ENCODE data around the gene CDH1.
"Not testable (repeated sequence)": the region's sequence is repeated elsewhere in the genome, so short reads cannot be mapped to it uniquely, and the experiment has no call there.

Gene CDH1

GRCh38 chr16:68790944-68791343 lies 53.9 kb downstream of the CDH1 start:
- DNase-seq (ENCODE audit: low read depth), result no peak

DNA sequence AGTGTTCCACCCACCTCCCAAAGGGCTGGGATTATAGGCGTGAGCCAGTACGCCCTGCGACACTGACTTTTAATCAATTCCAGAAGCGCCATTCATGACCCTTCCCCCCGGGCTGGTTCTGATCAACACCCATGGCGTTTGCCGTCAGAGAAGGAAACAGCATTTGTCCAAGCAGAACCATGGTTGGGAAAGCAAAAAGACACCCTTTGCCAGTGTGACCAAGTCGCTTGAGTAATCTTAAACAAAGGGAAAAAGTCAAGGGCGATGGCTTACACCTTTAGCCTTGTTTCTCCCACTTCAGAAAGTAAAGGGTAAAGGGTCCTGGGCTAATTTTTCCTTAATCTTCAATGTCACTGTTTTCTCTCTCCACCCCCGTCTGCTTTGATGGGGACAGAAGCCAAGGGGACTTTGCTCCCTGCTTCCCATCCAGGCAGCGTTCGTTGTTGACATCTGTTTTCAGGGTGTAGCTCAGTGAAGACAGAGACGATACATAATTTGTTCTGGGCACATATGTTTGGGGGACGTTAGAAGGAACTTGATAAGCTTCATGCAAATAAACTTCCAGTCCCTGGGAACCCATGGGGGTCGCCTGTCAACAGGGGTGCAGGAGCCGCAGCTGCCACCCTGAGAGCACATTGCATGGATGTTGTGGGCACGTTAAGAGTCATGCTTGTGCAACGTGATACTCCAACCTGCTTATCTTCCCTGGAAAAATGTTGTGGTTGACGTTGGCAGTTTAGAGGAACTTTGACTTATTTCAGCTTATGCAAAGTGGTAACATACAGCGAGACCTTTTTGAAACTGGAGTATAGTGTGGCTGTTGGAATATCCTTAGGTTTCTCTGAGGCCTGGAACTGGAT lies 55.6 kb downstream of the CDH1 start:
- no peak for DNase-seq (ENCODE audit: low read depth)

- no peak for DNase-seq (ENCODE audit: low read depth)
Measured at GRCh38 chr16:68793401-68793857, 56.3 kb downstream of the CDH1 start.

- no peak for DNase-seq (ENCODE audit: low read depth)
Measured at GRCh38 chr16:68798398-68798797, 61.3 kb downstream of the CDH1 start.

DNA sequence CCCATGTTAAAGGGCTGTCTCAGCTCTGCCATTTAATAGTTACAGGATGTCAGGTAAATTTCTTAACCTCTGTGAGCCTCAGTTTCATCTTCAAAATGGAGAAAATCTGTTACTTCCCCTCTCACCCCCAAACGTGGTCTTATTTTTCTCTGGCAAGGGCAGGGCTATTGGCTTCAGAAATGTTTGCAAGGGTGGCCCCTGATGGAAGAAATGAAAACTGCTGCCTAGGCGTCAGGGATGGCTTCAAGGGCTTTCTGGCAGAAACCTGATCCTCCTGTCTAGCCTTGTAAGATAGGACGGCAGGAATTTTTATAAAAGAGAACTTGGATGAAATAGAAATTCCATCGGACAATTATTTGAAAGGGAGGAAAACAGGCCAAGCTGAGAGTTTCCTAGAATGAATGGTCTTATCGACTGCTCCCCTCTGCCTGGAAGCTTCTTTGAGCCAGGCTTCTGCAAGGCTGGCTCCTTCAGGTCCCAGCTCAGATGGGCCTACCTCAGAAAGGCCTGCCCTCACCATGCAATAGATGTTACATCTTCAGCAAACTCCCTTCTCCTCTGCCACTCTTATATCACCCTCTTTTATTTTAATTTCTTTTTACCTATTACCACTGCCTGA lies 63.3 kb downstream of the CDH1 start:
- peak; percentile 35 for DNase-seq (ENCODE audit: low read depth)

- no peak for DNase-seq (ENCODE audit: low read depth)
Measured at GRCh38 chr16:68802190-68802589, 65.1 kb downstream of the CDH1 start.

- no peak for DNase-seq (ENCODE audit: low read depth)
Measured at GRCh38 chr16:68806422-68806821, 69.3 kb downstream of the CDH1 start.

GRCh38 chr16:68806981-68807380 lies 69.9 kb downstream of the CDH1 start:
- DNase-seq (ENCODE audit: low read depth), result no peak

DNA sequence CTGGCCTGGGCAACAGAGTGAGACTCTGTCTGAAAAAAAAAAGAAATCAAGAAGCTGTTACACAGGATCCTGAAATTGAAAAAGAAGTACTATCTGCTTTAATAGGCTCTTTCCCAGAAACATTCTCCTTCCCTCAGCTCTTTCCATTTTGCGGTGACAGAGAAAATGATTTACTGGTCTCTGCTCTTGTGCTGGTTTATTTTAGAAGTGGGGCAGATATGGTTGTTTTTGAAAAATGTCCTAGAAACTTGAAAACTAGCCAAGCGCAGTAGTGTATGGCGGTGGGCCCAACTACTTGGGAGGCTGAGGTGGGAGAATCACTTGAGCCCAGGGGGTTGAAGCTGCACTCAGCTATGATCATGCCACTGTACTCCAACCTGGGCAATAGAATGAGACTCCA lies 77.4 kb downstream of the CDH1 start:
- no peak for DNase-seq (ENCODE audit: low read depth)

GRCh38 chr16:68823401-68824135 lies 86.5 kb downstream of the CDH1 start:
- no peak for DNase-seq (ENCODE audit: low read depth)

DNA sequence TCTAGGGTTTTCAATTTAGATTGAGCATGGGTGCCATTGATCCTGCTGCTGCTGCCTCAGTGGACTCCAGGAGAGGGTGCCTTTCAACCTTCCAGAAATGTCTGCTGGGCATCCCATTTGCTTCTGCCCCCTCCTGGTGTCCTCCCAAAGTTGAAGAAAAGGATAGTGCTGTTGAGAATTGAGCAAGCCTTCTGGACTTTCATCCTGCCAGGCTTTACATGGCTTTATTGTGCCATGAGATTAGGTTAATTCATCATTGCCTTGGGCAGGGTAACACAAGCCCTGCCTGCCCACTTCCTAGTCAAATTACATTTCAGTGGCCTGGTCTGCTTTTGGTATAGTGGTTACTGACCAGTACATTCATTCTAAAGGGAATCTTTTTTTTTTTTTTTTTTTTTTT lies 88.3 kb downstream of the CDH1 start:
- no peak for DNase-seq (ENCODE audit: low read depth)

- no peak for DNase-seq (ENCODE audit: low read depth)
Measured at GRCh38 chr16:68826652-68827051, 89.6 kb downstream of the CDH1 start.

DNA sequence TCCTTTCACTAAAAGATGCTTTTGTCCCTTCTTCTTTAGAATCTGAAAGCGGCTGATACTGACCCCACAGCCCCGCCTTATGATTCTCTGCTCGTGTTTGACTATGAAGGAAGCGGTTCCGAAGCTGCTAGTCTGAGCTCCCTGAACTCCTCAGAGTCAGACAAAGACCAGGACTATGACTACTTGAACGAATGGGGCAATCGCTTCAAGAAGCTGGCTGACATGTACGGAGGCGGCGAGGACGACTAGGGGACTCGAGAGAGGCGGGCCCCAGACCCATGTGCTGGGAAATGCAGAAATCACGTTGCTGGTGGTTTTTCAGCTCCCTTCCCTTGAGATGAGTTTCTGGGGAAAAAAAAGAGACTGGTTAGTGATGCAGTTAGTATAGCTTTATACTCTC lies 96.2 kb downstream of the CDH1 start:
- no peak for DNase-seq (ENCODE audit: low read depth)

GRCh38 chr16:68834550-68834949 lies 97.5 kb downstream of the CDH1 start:
- no peak for DNase-seq (ENCODE audit: low read depth)

DNA sequence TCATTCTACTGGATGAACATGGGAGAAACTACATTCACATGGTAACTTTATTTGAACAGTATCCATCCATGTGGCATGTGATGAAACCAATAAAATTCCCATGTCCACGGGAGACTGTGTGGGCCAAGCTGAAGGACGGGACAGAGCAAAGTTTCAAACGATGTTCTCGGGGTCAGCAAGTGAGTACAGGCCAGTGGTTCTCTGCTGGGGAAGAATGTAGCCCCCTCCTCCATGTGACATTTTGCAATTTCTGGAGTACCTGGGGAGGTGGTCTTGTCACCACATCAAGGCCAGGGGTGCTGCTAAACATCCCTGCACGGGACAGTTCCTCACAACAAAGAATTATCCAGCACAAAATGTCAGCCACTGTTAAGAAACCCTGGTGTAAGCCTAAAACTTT lies 98.9 kb downstream of the CDH1 start:
- DNase-seq (ENCODE audit: low read depth), result no peak

GRCh38 chr16:68839831-68840230 lies 102.7 kb downstream of the CDH1 start:
- no peak for DNase-seq (ENCODE audit: low read depth)

GRCh38 chr16:68842964-68843481 lies 105.9 kb downstream of the CDH1 start:
- not testable (repeated sequence) for DNase-seq (ENCODE audit: low read depth)

DNA sequence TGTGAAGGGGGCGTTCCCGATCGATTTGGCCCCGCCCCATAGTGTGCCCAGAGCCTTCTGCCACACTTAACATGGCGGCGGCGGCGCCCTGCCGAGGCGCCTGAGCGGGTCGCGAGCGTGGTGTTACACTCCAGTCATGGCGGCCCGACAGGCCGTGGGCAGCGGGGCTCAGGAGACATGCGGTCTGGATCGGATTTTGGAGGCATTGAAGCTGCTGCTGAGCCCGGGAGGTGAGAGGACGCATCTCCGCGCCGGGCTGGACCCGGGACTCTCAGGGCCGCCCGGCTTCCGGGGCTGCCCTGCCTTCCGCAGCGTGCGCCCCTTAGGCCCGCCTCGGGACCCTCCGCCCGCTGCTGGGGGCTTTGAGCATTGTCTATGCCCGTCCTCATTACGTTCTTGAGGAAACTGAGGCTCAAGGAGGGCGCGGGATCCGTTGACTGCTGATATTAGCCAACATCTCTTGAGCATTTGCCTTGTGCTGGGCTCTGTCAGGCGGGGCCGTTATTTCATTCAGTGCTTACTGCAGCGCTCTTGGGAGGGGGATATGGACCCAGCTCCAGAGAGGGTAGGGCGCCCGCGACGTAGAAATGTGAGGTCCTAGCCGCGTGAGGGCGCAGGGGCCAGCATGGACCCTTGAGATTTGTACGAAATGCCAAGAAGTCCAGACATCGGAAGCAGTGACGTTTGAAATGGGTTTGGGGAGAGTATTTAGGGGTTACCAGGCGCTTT lies 106.6 kb downstream of the CDH1 start, which contains the start of gene TANGO6:
TSS of gene TANGO6 (plus strand) at position 50 of the 729 bp plus-strand sequence. CDS start at position 137, 87 bp downstream.
- DNase-seq (ENCODE audit: low read depth), result peak; percentile 92

DNA sequence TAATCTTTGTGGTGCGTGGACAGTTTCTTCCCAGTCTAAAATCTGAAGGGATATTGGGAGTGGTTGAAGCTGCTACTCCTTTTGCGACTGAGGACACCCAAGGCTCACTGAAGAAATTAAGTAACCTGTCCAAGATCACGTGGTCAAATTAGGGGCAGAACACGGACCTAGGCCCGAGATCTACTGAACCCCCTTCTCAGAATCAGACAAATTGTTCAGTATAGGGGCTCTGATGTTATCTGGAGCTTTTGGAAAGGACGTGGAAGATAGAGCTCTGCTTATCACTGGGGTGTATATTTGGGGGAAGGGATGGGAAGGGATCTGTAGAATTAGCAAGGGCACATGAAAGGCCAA lies 107.1 kb downstream of the CDH1 start:
- DNase-seq (ENCODE audit: low read depth), result no peak

- DNase-seq (ENCODE audit: low read depth), result no peak
Measured at GRCh38 chr16:68848786-68849185, 111.7 kb downstream of the CDH1 start.

- no peak for DNase-seq (ENCODE audit: low read depth)
Measured at GRCh38 chr16:68850481-68850880, 113.4 kb downstream of the CDH1 start.

GRCh38 chr16:68851601-68852000 lies 114.5 kb downstream of the CDH1 start:
- DNase-seq (ENCODE audit: low read depth), result no peak
